NCI-H524 (cell line): ENCODE results near the gene GOLGA6L24.
"Not testable (repeated sequence)": the region's sequence is repeated elsewhere in the genome, so short reads cannot be mapped to it uniquely, and the experiment has no call there.

Experiments used
- DNase-seq, 2 experiments: peaks; one replicate each; lab custom pipeline; 2025; lab: John Stamatoyannopoulos, UW

Gene GOLGA6L24, protein sequence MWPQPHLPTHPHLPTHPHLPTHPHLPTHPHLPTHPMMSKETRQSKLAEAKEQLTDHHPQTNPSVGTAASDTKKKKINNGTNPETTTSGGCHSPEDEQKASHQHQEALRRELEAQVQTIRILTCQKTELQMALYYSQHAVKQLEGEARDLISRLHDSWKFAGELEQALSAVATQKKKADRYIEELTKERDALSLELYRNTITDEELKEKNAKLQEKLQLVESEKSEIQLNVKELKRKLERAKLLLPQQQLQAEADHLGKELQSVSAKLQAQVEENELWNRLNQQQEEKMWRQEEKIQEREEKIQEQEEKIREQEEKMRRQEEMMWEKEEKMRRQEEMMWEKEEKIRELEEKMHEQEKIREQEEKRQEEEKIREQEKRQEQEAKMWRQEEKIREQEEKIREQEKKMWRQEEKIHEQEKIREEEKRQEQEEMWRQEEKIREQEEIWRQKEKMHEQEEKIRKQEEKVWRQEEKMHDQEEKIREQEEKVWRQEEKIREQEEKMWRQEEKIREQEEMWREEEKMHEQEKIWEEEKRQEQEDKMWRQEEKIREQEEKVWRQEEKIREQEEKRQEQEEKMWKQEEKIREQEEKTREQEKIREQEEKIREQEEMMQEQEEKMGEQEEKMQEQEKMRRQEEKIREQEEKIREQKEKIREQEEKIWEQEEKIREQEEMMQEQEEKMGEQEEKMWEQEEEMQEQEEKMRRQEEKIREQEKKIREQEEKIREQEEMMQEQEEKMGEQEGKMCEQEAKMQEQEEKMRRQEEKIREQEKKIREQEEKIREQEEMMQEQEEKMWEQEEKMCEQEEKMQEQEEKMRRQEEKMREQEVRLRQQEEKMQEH

DNA sequence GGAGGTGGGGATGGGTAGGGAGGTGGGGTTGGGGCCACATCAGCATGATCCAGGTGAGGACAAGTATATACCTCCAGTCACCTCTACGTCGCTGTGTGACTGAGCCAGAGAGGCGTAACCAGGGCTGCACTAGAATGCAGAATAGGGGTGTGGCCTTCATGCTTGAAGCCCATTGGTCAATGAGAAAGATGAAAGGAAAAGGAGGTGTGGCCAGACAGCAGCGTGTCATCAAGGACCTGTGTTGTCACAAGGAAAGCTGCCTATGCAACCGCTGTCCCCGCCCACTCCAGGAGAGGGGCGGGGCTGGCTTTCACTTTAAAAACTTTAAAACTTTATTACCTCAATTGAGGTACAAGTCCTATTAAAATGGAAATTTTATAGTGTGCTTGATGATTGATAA is at the start of gene GOLGA6L24:
Gene GOLGA6L24, minus strand, starts transcription at position 101 of the 400 bp plus-strand sequence. Its CDS starts 61 bp downstream, at position 40.
- not testable (repeated sequence) for DNase-seq

- not testable (repeated sequence) for DNase-seq
These were observed 45.0 kb upstream of the GOLGA6L24 start for GRCh38 chr15:28402774-28403435.

DNA sequence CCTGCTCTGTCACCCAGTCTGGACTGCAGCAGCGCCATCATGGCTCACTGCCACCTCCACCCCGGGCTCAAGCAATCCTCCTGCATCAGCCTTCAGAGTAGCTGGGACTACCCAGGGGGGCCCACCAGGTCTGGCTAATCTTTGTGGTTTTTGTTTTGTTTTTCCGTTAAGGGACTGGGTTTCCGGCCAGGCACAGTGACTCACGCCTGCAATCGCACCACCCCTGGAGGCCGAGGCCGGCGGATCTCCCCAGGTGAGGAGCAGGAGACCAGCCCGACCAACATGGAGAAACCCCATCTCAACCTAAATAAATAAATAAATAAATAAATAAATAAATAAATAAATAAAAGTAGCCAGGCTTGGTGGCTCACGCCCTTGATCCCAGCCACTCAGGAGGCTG is 38.1 kb upstream of the GOLGA6L24 start:
- DNase-seq = not testable (repeated sequence)

- DNase-seq = not testable (repeated sequence)
These were observed 22.2 kb upstream of the GOLGA6L24 start for GRCh38 chr15:28380053-28380452.

GRCh38 chr15:28378364-28378763 is 20.5 kb upstream of the GOLGA6L24 start, which contains the start of gene GOLGA8F:
Gene GOLGA8F (plus strand): TSS chr15:28378664. CDS start chr15:28378762, 98 bp downstream.
- DNase-seq = not testable (repeated sequence)

DNA sequence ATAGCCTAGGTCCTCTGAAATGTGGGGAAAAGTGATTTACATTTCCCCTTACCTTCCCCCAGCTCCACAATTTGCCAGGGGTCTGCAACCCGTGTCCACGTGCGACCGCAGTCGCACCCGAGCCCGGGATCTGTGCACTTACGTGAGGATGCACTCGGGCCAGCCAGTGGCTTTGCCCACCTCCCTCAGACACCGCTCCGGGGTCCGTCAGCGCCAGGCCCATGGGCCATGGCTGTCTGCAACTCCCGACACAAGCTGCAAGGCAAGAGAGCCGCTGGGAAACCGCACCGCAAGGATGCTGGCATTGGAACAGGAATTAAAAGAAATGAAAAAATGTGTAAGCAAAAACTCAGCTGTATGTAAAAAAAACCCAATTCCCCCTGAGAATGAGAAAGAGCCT is 7.6 kb upstream of the GOLGA6L24 start:
- DNase-seq = not testable (repeated sequence)

GRCh38 chr15:28322129-28322588 is 35.7 kb downstream of the GOLGA6L24 start, which contains the start of gene HERC2:
Gene HERC2 (minus strand): TSS chr15:28322179. CDS start chr15:28321433, 746 bp downstream.
- not testable (repeated sequence) for DNase-seq

GRCh38 chr15:28321358-28322078 is 36.4 kb downstream of the GOLGA6L24 start:
- DNase-seq = not testable (repeated sequence)

GRCh38 chr15:28319725-28320124 is 38.2 kb downstream of the GOLGA6L24 start:
- not testable (repeated sequence) for DNase-seq

- DNase-seq = not testable (repeated sequence)
These were observed 39.1 kb downstream of the GOLGA6L24 start for GRCh38 chr15:28318828-28319227.

DNA sequence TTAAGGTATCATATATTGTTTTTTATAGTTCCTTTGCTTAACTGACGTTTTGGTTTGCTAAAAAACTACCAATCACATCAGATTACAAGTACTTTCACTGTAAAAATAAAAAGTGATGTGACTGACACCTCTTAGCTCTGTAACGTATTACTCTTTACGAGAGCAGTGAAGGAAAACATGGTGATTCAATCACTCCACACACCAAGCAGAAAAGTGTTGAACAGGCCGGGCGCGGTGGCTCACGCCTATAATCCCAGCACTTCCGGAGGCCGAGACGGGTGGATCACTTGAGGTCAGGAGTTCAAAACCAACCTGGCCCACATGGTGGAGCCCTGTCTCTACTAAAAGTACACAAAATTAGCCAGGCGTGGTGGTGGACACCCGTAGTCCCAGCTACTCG is 39.8 kb downstream of the GOLGA6L24 start:
- not testable (repeated sequence) for DNase-seq

DNA sequence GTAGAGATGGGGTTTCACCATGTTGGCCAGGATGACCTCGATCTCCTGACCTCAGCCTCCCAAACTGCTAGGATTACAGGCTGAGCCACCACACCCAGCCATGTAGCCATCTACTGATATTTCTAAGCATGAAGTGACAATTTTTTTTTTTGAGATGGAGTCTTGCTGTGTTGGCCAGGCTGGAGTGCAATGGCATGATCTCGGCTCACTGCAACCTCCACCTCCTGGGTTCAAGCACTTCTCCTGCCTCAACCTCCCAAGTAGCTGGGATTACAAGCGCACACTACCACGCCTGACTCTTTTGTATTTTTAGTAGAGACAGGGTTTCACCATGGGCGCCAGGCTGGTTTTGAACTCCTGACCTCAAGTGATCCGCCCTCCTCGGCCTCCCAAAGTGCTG is 40.9 kb downstream of the GOLGA6L24 start:
- DNase-seq = not testable (repeated sequence)

GRCh38 chr15:28310454-28310853 is 47.4 kb downstream of the GOLGA6L24 start:
- not testable (repeated sequence) for DNase-seq

DNA sequence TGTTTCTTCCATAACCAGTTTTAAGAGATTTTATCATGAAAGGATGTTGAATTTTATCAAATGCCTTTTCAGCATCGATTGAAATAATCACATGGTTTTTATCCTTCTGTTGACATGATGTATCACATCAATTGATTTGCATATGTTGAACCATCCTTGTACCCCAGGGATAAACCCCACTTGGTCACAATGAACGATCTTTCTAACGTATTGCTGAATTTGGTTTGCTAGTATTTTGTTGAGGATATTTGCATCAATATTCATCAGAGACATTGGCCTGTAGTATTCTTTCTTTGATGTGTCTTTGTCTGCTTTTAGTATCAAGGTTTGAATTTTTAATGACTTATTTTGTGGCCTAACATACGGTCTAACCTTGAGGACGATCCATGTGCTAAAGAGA is 49.2 kb downstream of the GOLGA6L24 start:
- DNase-seq = not testable (repeated sequence)
